IMR-90 (cell line): ENCODE results near the gene TDG. TPM values are rescaled to one million over a fixed set of nuclear protein-coding genes. Genes with fewer than 3 reads are reported as not detected.

Source experiments
- ATAC-seq: fragments of 200-7000 bp; cut with Tn5 transposase; 2 replicates; pipeline ENCODE4 v1.9.1; 2020; ENCODE audit warnings: low read depth, mild to moderate bottlenecking, moderate library complexity
- BruUV-seq: library from RNA; stranded (reverse); fragments of 400-500 nt; replicated peaks from 2 replicates; lab custom pipeline; 2021; lab: Mats Ljungman, UMichigan
- CTCF ChIA-PET: fragments of 300-600 bp; formaldehyde crosslinking; extraction: SDS; loops from one replicate; lab custom pipeline; 2021; ENCODE audit warnings: antibody characterized with exemption; lab: Yijun Ruan, JAX
- POLR2A ChIA-PET: fragments of 300-600 bp; sonication (Branson Sonifier 250); formaldehyde crosslinking; loops from one replicate; lab custom pipeline; 2022; ENCODE audit warnings: antibody characterized with exemption; ENCODE audit not compliant: unreplicated experiment; lab: Charles Lee
- DNase-seq: peaks from one replicate; pipeline ENCODE4 v3.0.0; 2013
- H2AFZ ChIP-seq: replicated peaks from 2 replicates; pipeline ENCODE3; 2013; ENCODE audit warnings: low read length, mild to moderate bottlenecking; ENCODE audit not compliant: poor library complexity
- H2AK5ac ChIP-seq: 2 replicates; pipeline ENCODE4 v1.6.1; 2013; ENCODE audit warnings: low read depth, low read length, inconsistent platforms
- H2AK9ac ChIP-seq: replicated peaks from 2 replicates; pipeline ENCODE3; 2013; ENCODE audit warnings: mild to moderate bottlenecking, low read depth, low read length, moderate library complexity; ENCODE audit not compliant: poor library complexity
- H2BK120ac ChIP-seq: 2 replicates; pipeline ENCODE4 v1.6.1; 2013; ENCODE audit warnings: low read depth, low read length, inconsistent platforms
- H2BK15ac ChIP-seq: 3 replicates; pipeline ENCODE4 v1.6.1; 2013; ENCODE audit warnings: low read depth, low read length, inconsistent platforms
- H2BK20ac ChIP-seq: 2 replicates; pipeline ENCODE4 v1.6.1; 2013; ENCODE audit warnings: low read depth, mild to moderate bottlenecking, inconsistent platforms, low read length, moderate library complexity
- H2BK5ac ChIP-seq: 2 replicates; pipeline ENCODE4 v1.6.1; 2013; ENCODE audit warnings: mild to moderate bottlenecking, low read depth, low read length, inconsistent platforms; ENCODE audit not compliant: poor library complexity, severe bottlenecking
- H3K14ac ChIP-seq: replicated peaks from 2 replicates; pipeline ENCODE4 v1.6.1; 2013; ENCODE audit warnings: low read depth, low read length, inconsistent platforms
- H3K18ac ChIP-seq: 2 replicates; pipeline ENCODE4 v1.6.1; 2013; ENCODE audit warnings: low read depth, low read length, control low read depth
- H3K23ac ChIP-seq: 2 replicates; pipeline ENCODE4 v1.6.1; 2013; ENCODE audit warnings: low read depth, low read length, inconsistent platforms
- H3K27ac ChIP-seq: 2 replicates; pipeline ENCODE4 v1.5.1; 2013; ENCODE audit warnings: mild to moderate bottlenecking, control low read depth, low read length; ENCODE audit not compliant: insufficient read depth
- H3K27me3 ChIP-seq: 2 replicates; pipeline ENCODE4 v1.6.1; 2013; ENCODE audit warnings: low read length; ENCODE audit not compliant: control insufficient read depth, insufficient read depth
- H3K36me3 ChIP-seq: 2 replicates; pipeline ENCODE4 v1.6.1; 2013; ENCODE audit warnings: low read length, mixed read lengths; ENCODE audit not compliant: control insufficient read depth, insufficient read depth
- H3K4ac ChIP-seq: 2 replicates; pipeline ENCODE4 v1.6.1; 2013; ENCODE audit warnings: low read depth, low read length, inconsistent platforms
- H3K4me1 ChIP-seq: 2 replicates; pipeline ENCODE4 v1.6.1; 2013; ENCODE audit warnings: low read length, mixed read lengths; ENCODE audit not compliant: control insufficient read depth, insufficient read depth
- H3K4me2 ChIP-seq: 2 replicates; pipeline ENCODE4 v1.6.1; 2013; ENCODE audit warnings: low read depth, mild to moderate bottlenecking, control low read depth, low read length, moderate library complexity
- H3K4me3 ChIP-seq: 2 replicates; pipeline ENCODE4 v1.5.1; 2013; ENCODE audit warnings: low read depth, mild to moderate bottlenecking, control low read depth, low read length, moderate library complexity; ENCODE audit not compliant: insufficient read depth
- H3K56ac ChIP-seq: 2 replicates; pipeline ENCODE4 v1.6.1; 2013; ENCODE audit warnings: low read length, inconsistent platforms; ENCODE audit not compliant: insufficient read depth; ENCODE audit errors: extremely low read depth
- H3K79me1 ChIP-seq, 2 experiments: 2 replicates each; pipeline ENCODE4 v1.6.1; 2013; ENCODE audit warnings: low read length in 2 of 2, inconsistent platforms in 1 of 2, low read depth in 1 of 2
- H3K9ac ChIP-seq: 2 replicates; pipeline ENCODE4 v1.6.1; 2013; ENCODE audit warnings: low read depth, low read length, control low read depth
- H3K9me1 ChIP-seq: 2 replicates; pipeline ENCODE4 v1.6.1; 2013; ENCODE audit warnings: low read length, inconsistent platforms; ENCODE audit not compliant: insufficient read depth
- H3K9me3 ChIP-seq: 2 replicates; pipeline ENCODE4 v1.6.1; 2013; ENCODE audit warnings: low read length; ENCODE audit not compliant: control insufficient read depth, insufficient read depth
- H4K20me1 ChIP-seq: 2 replicates; pipeline ENCODE4 v1.6.1; 2013; ENCODE audit warnings: low read length, inconsistent platforms; ENCODE audit not compliant: insufficient read depth
- H4K5ac ChIP-seq: 2 replicates; pipeline ENCODE4 v1.6.1; 2013; ENCODE audit warnings: mild to moderate bottlenecking, low read depth, low read length, control low read depth
- H4K8ac ChIP-seq, 2 experiments: 2 replicates each; pipeline ENCODE4 v1.6.1; 2013; ENCODE audit warnings: low read depth in 2 of 2, low read length in 2 of 2, control low read depth in 1 of 2, inconsistent platforms in 1 of 2
- H4K91ac ChIP-seq: 2 replicates; pipeline ENCODE4 v1.6.1; 2013; ENCODE audit warnings: low read depth, low read length, inconsistent platforms; ENCODE audit not compliant: insufficient read depth
- FOS ChIP-seq: fragments of 150-350 bp; IDR thresholded peaks from 2 replicates; pipeline ENCODE4 v1.6.1; 2016; ENCODE audit warnings: low read depth, low read length
- MAFK ChIP-seq: IDR thresholded peaks from 2 replicates; pipeline ENCODE4 v1.6.1; 2012; ENCODE audit warnings: low read depth, low read length, improper control_type of control experiment
- MXI1 ChIP-seq: IDR thresholded peaks from 2 replicates; pipeline ENCODE4 v1.6.1; 2012; ENCODE audit warnings: low read depth, mild to moderate bottlenecking, low read length, moderate library complexity, borderline replicate concordance
- POLR2A ChIP-seq: IDR thresholded peaks from 2 replicates; pipeline ENCODE4 v1.6.1; 2012; ENCODE audit warnings: mild to moderate bottlenecking, low read depth, low read length
- RAD21 ChIP-seq: IDR thresholded peaks from 2 replicates; pipeline ENCODE4 v1.6.1; 2012; ENCODE audit warnings: low read length, improper control_type of control experiment
- RFX5 ChIP-seq: IDR thresholded peaks from 2 replicates; pipeline ENCODE4 v1.8.0; 2012; ENCODE audit warnings: low read depth, mild to moderate bottlenecking, low read length, moderate library complexity
- SMC3 ChIP-seq: fragments of 150-350 bp; IDR thresholded peaks from 2 replicates; pipeline ENCODE4 v1.6.1; 2016; ENCODE audit warnings: low read depth, mild to moderate bottlenecking, antibody characterized with exemption, low read length, moderate library complexity
- USF2 ChIP-seq: fragments of 150-350 bp; IDR thresholded peaks from 2 replicates; pipeline ENCODE4 v1.6.1; 2017; ENCODE audit warnings: mild to moderate bottlenecking, antibody characterized with exemption, low read length, low read depth
- WGBS, 2 experiments: methylation state at CpG; one replicate each; pipeline versions ENCODE4 v1.1.5 to v1.1.7; 2013; ENCODE audit warnings: missing lambda C conversion rate in 2 of 2; ENCODE audit not compliant: insufficient read length in 1 of 2; ENCODE audit errors: extremely low coverage in 2 of 2; 5-methylcytosine and 5-hydroxymethylcytosine counted together
- dilution Hi-C: fragments of 300-500 bp; cut with HindIII; formaldehyde crosslinking; loops from one replicate; pipeline ENCODE4 v1.14.3; 2018; ENCODE audit warnings: low sequenced_read_pairs; ENCODE audit not compliant: unreplicated experiment
- in situ Hi-C: fragments of 300-500 bp; cut with MboI; formaldehyde crosslinking; loops from 3 replicates; pipeline ENCODE4 v1.14.3; 2019; ENCODE audit warnings: low sequenced_read_pairs, inconsistent platforms, mixed read lengths
- intact Hi-C: fragments of 100-400 bp; cut with micrococcal nuclease; formaldehyde crosslinking; loops from 2 replicates; pipeline ENCODE4 v1.10.0; 2022
- polyA plus RNA-seq, 3 experiments: library from polyadenylated mRNA; depleted of rRNA; stranded (reverse); fragments of >200 nt; gene quantifications; 2 replicates each; pipeline ENCODE4 v1.2.3, GENCODE V29; 2012; ENCODE audit warnings: low replicate concordance in 1 of 3
- total RNA-seq: library from RNA; depleted of rRNA; stranded (reverse); fragments of >200 nt; gene quantifications from 2 replicates; pipeline ENCODE4 v1.2.3, GENCODE V29; 2012
- TF ChIP-seq, protein P1 (sequence below): conservative IDR thresholded peaks from 2 replicates; pipeline ENCODE4 v1.5.1; 2012; ENCODE audit warnings: mild to moderate bottlenecking, low read depth, low read length, improper control_type of control experiment

The TDG gene
- total and polyA plus RNA-seq, 2 of the 4 experiments (the other 2 are of a cell fraction) = 14.0 to 14.7 TPM

DNA sequence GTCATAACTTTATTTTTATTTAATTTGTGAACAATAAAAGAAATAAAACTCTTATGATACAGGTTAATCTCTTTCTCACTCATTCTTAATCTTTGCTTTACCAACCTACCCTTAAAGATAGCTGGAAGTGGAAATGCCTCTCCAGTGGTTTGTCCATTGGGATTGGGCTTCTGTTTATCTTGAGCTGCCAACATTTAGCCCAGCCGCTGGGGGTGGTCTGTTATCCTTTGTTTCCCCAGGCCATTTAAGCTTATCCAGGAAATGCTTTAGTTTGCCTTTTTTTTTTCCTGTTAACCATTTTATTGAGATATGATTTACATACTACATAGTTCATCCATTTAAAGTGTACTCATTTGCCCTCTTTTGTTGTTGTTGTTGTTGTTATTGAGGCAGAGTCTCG is 8.2 kb downstream of the TDG start:
- no peak overlapping the region for H3K56ac ChIP-seq
- no peak overlapping the region for H4K5ac ChIP-seq
- no peak overlapping the region for H2AK9ac ChIP-seq
- no peak overlapping the region for H3K23ac ChIP-seq
- no CpG with 5 or more reads among the region's 2 CpGs for WGBS, 2 experiments
- dilution Hi-C loops = no loop called here
- H3K9me3 ChIP-seq = no peaks in the 10 kb centered on the region
- no TSS peak for BruUV-seq
- H3K9ac ChIP-seq = no peak overlapping the region
- DNase-seq = no peak
- no peak overlapping the region for H2AFZ ChIP-seq
- in situ Hi-C loops = no loop called here
- no peak overlapping the region for H3K4me2 ChIP-seq
- no peak overlapping the region for H3K4ac ChIP-seq
- ATAC-seq = no peak
- H3K36me3 ChIP-seq = peaks cover 22% of the 10 kb centered on the region
- H2BK5ac ChIP-seq = no peak overlapping the region
- H4K20me1 ChIP-seq = peaks cover 63% of the 10 kb centered on the region
- H3K4me1 ChIP-seq = peaks cover 7% of the 10 kb centered on the region
- no peak overlapping the region for H3K4me3 ChIP-seq
- TF ChIP-seq MAFK = no peak
- TF ChIP-seq, protein P1, sequence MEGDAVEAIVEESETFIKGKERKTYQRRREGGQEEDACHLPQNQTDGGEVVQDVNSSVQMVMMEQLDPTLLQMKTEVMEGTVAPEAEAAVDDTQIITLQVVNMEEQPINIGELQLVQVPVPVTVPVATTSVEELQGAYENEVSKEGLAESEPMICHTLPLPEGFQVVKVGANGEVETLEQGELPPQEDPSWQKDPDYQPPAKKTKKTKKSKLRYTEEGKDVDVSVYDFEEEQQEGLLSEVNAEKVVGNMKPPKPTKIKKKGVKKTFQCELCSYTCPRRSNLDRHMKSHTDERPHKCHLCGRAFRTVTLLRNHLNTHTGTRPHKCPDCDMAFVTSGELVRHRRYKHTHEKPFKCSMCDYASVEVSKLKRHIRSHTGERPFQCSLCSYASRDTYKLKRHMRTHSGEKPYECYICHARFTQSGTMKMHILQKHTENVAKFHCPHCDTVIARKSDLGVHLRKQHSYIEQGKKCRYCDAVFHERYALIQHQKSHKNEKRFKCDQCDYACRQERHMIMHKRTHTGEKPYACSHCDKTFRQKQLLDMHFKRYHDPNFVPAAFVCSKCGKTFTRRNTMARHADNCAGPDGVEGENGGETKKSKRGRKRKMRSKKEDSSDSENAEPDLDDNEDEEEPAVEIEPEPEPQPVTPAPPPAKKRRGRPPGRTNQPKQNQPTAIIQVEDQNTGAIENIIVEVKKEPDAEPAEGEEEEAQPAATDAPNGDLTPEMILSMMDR = no peak
- TF ChIP-seq POLR2A = no peak
- TF ChIP-seq FOS = no peak
- TF ChIP-seq SMC3 = no peak
- TF ChIP-seq MXI1 = no peak
- TF ChIP-seq RFX5 = no peak
- TF ChIP-seq USF2 = no peak
- TF ChIP-seq RAD21 = no peak
- peaks cover 20 to 76% of the 10 kb centered on the region in 2 experiments for H3K79me1 ChIP-seq
- no peak overlapping the region for H2AK5ac ChIP-seq
- H2BK20ac ChIP-seq = no peak overlapping the region
- H3K14ac ChIP-seq = no peak overlapping the region
- no peaks in the 10 kb centered on the region for H3K27me3 ChIP-seq
- H4K8ac ChIP-seq = peak overlapping the region in 1 of 2 experiments; percentile 21; a peak in 1 of 4 replicates
- peaks cover 7% of the 10 kb centered on the region for H3K9me1 ChIP-seq
- no peak overlapping the region for H4K91ac ChIP-seq
- ChIA-PET POLR2A (interaction anchor here (0.7 kb wide), 1 partner anchor 135 kb away, joined by 7 read pairs; no protein-coding TSS in a partner anchor), CTCF (interaction anchor here (0.6 to 0.7 kb wide), 2 partner anchors 15 to 35 kb away, joined by 3 to 6 read pairs; no protein-coding TSS in a partner anchor)
- intact Hi-C loops = no loop called here
- no peak overlapping the region for H2BK15ac ChIP-seq
- no peak overlapping the region for H2BK120ac ChIP-seq
- no peak overlapping the region for H3K27ac ChIP-seq
- H3K18ac ChIP-seq = no peak overlapping the region
